ENCODE measurements around the gene ITGAV.

Gene ITGAV

GRCh38 chr2:186725783-186726182, 135.9 kb downstream of the ITGAV start:
- no peak for DNase-seq

- no peak for DNase-seq
These were observed 137.1 kb downstream of the ITGAV start for GRCh38 chr2:186726938-186727337.

- no peak for DNase-seq
These were observed 138.8 kb downstream of the ITGAV start for GRCh38 chr2:186728631-186729030.
